Ascending aorta (tissue), 2 donors: ENCODE measurements around the gene DOCK3. TPM values are rescaled to one million over a fixed set of nuclear protein-coding genes. Genes with fewer than 3 reads are reported as not detected.
A peak's percentile ranks its signal among the peaks of the same experiment; 100 is the strongest.

Experiments used
- DNase-seq, 2 donors: peaks; one replicate each; pipeline ENCODE4 v3.0.0-alpha.2; 2019; ENCODE audit warnings: low spot score in 2 of 2
- H3K27ac ChIP-seq, 2 donors: fragments of 200-600 bp; sonication (generic); one replicate each; pipeline ENCODE4 v1.5.1; 2016 to 2017; ENCODE audit warnings: mild to moderate bottlenecking in 1 of 2
- H3K27me3 ChIP-seq: fragments of 200-600 bp; sonication (generic); one replicate; pipeline ENCODE4 v1.5.1; 2017
- H3K36me3 ChIP-seq, 2 donors: fragments of 200-600 bp; sonication (generic); one replicate each; pipeline ENCODE4 v1.5.1; 2016
- H3K4me1 ChIP-seq, 2 donors: fragments of 200-600 bp; sonication (generic); one replicate each; pipeline ENCODE4 v1.5.1; 2016 to 2017; ENCODE audit warnings: mild to moderate bottlenecking in 1 of 2
- H3K4me3 ChIP-seq, 2 donors: fragments of 200-600 bp; sonication (generic); one replicate each; pipeline ENCODE4 v1.5.1; 2016 to 2017; ENCODE audit warnings: mild to moderate bottlenecking in 1 of 2
- H3K9me3 ChIP-seq, 2 donors: fragments of 200-600 bp; sonication (generic); one replicate each; pipeline ENCODE4 v1.5.1; 2016
- intact Hi-C: fragments of 100-400 bp; cut with DNase I; formaldehyde crosslinking; loops from one replicate; pipeline ENCODE4 v1.15.1; 2023
- total RNA-seq: library from RNA; depleted of rRNA; stranded (reverse); fragments of >200 nt; gene quantifications from one replicate; pipeline ENCODE4 v1.1.0, GENCODE V29; 2016
- TF ChIP-seq, protein P1 (sequence below), 3 experiments: fragments of 200-600 bp in 2 of 3; fragments of 450-650 bp in 1 of 3; sonication (generic) in 2 of 3; IDR thresholded peaks; one replicate each; pipeline ENCODE4 v1.5.1; 2016 to 2019; ENCODE audit warnings: antibody characterized with exemption in 3 of 3, mild to moderate bottlenecking in 1 of 3, moderate library complexity in 1 of 3

The DOCK3 gene, protein sequence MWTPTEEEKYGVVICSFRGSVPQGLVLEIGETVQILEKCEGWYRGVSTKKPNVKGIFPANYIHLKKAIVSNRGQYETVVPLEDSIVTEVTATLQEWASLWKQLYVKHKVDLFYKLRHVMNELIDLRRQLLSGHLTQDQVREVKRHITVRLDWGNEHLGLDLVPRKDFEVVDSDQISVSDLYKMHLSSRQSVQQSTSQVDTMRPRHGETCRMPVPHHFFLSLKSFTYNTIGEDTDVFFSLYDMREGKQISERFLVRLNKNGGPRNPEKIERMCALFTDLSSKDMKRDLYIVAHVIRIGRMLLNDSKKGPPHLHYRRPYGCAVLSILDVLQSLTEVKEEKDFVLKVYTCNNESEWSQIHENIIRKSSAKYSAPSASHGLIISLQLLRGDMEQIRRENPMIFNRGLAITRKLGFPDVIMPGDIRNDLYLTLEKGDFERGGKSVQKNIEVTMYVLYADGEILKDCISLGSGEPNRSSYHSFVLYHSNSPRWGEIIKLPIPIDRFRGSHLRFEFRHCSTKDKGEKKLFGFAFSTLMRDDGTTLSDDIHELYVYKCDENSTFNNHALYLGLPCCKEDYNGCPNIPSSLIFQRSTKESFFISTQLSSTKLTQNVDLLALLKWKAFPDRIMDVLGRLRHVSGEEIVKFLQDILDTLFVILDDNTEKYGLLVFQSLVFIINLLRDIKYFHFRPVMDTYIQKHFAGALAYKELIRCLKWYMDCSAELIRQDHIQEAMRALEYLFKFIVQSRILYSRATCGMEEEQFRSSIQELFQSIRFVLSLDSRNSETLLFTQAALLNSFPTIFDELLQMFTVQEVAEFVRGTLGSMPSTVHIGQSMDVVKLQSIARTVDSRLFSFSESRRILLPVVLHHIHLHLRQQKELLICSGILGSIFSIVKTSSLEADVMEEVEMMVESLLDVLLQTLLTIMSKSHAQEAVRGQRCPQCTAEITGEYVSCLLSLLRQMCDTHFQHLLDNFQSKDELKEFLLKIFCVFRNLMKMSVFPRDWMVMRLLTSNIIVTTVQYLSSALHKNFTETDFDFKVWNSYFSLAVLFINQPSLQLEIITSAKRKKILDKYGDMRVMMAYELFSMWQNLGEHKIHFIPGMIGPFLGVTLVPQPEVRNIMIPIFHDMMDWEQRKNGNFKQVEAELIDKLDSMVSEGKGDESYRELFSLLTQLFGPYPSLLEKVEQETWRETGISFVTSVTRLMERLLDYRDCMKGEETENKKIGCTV (N-terminal part only)
- 3.9 TPM for total RNA-seq

DNA sequence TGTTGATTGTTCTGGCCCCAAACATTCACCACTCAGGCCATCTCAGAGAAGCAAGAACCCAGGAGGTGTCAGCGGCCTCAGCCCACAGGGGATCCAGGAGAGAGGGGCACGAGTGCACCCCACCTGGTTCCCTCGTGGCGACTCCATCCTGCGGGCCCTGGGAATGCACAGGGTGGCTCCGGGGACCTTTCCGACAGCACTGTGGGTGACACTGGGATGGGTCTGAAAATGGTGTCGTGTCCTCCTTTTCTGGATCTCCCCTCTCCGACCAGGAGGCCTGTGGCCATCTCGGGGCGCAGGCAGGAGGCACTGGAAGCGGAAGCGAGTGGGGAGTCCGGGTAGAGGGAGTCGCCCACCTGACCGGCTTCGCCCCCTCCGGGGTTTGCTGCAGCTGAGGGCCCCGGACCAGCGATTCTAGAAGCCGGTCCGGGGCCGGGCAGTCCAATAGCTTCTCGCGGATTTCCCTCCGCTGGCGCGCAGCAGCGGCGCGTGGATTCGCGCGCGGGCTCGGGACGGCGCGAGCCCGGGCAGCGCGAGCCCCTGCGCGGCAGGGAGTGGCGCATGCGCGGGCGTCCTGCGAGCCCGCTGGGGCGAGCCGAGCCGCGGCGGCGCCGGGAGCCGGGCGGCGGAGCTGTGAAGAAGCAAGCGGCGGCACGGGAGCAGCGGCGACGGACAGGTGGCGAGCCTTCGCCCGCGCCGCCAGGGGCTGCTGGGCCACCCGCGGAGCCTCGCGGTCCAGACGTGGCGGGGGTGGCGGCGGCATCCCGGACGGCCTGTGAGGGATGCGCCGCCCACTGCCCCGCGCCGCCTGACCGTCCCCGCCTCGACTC, at the start of gene DOCK3:
DOCK3 (plus strand) TSS at position 579 of the 830 bp plus-strand sequence. CDS start 337 bp downstream, outside the sequence.
- no peak within 1 kb of the TSS for H3K27ac ChIP-seq
- intact Hi-C loops = loop anchor here (2.0 to 10.0 kb wide), 2 partner anchors 58 to 700 kb away; partner anchors contain the start of gene MAPKAPK3
- H3K27me3 ChIP-seq = no peaks in the 10 kb centered on the region
- H3K4me1 ChIP-seq = no peaks in the 10 kb centered on the region
- no peaks in the 10 kb centered on the region for H3K9me3 ChIP-seq
- TF ChIP-seq, protein P1, sequence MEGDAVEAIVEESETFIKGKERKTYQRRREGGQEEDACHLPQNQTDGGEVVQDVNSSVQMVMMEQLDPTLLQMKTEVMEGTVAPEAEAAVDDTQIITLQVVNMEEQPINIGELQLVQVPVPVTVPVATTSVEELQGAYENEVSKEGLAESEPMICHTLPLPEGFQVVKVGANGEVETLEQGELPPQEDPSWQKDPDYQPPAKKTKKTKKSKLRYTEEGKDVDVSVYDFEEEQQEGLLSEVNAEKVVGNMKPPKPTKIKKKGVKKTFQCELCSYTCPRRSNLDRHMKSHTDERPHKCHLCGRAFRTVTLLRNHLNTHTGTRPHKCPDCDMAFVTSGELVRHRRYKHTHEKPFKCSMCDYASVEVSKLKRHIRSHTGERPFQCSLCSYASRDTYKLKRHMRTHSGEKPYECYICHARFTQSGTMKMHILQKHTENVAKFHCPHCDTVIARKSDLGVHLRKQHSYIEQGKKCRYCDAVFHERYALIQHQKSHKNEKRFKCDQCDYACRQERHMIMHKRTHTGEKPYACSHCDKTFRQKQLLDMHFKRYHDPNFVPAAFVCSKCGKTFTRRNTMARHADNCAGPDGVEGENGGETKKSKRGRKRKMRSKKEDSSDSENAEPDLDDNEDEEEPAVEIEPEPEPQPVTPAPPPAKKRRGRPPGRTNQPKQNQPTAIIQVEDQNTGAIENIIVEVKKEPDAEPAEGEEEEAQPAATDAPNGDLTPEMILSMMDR (IDR thresholded peaks at IDR 0.05) = no peak
- no peaks in the 10 kb centered on the region for H3K36me3 ChIP-seq
- DNase-seq = peak in 1 of 2 donors; percentile 73
- H3K4me3 ChIP-seq = peak within 1 kb of the TSS; percentile 67

GRCh38 chr3:50625231-50626182, 49.2 kb upstream of the DOCK3 start:
- Histone ChIP-seq H3K4me1 (peaks cover 0 to 3% of the 10 kb centered on the region in 2 donors), H3K36me3 (no peaks in the 10 kb centered on the region), H3K4me3 (no peak overlapping the region), H3K27ac (no peak overlapping the region), H3K9me3 (no peaks in the 10 kb centered on the region), H3K27me3 (no peaks in the 10 kb centered on the region)
- TF ChIP-seq, protein P1 (IDR thresholded peaks at IDR 0.05) = no peak
- no peak for DNase-seq
- intact Hi-C loops = no loop called here

- no peaks in the 10 kb centered on the region for H3K36me3 ChIP-seq
- no peaks in the 10 kb centered on the region for H3K9me3 ChIP-seq
- DNase-seq = no peak
- H3K27me3 ChIP-seq = no peaks in the 10 kb centered on the region
- no peak overlapping the region for H3K27ac ChIP-seq
- TF ChIP-seq, protein P1 (IDR thresholded peaks at IDR 0.05) = no peak
- H3K4me1 ChIP-seq = no peaks in the 10 kb centered on the region
- intact Hi-C loops = no loop called here
- H3K4me3 ChIP-seq = no peak overlapping the region
These were observed 48.3 kb upstream of the DOCK3 start for GRCh38 chr3:50626401-50626800.

DNA sequence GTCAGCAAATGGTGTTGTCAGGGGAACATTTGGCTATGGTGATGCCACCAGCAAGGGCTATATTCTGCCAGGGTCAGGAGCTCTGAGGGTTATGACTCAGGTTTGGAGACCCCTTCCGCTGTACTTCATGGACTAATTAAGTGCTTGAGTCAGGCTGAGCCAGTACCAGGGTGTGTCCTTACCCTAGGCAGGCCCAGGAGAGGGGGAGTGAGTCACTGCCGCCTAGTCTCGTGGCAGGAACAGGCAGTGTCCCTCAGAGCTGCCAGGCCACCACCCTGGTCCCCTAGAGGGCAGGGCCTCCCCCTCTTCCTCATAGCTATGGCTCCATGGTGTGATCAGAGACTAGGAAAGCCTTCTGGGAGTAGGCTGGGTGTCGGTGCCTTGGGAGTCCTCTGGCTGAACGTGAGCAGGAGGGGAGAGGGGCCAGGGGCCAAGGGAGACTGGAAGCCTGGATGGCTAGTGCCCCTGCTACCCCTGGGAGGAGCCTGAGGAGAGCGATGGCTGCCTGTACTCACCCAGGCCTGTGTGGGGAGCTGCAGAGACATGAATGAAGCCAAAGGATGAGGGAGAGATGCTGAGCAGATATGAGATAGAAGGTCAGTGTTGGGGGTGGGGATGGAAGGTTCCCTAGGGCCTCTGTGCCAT, 47.2 kb upstream of the DOCK3 start:
- H3K4me3 ChIP-seq = no peak overlapping the region
- TF ChIP-seq, protein P1 (IDR thresholded peaks at IDR 0.05) = no peak
- no peaks in the 10 kb centered on the region for H3K27me3 ChIP-seq
- intact Hi-C loops = no loop called here
- peak in 1 of 2 donors; percentile 80 for DNase-seq
- H3K27ac ChIP-seq = no peak overlapping the region
- no peaks in the 10 kb centered on the region for H3K36me3 ChIP-seq
- no peaks in the 10 kb centered on the region for H3K4me1 ChIP-seq
- no peaks in the 10 kb centered on the region for H3K9me3 ChIP-seq
